NCI-H510A treated with DMSO at 0.1 percent for 48 hours (cell line): ENCODE data around the gene ATAD3A.
A peak's percentile ranks its signal among the peaks of the same experiment; 100 is the strongest.
"Not testable (repeated sequence)": the region's sequence is repeated elsewhere in the genome, so short reads cannot be mapped to it uniquely, and the experiment has no call there.

ENCODE experiments used
- DNase-seq: peaks from one replicate; lab custom pipeline; 2025; lab: John Stamatoyannopoulos, UW

Gene ATAD3A

GRCh38 chr1:1554926-1555915, 43.3 kb downstream of the ATAD3A start:
- no peak for DNase-seq

- DNase-seq = no peak
These were observed 44.5 kb downstream of the ATAD3A start for GRCh38 chr1:1556505-1556904.

GRCh38 chr1:1556961-1557360, 45.0 kb downstream of the ATAD3A start:
- not testable (repeated sequence) for DNase-seq

- DNase-seq = not testable (repeated sequence)
These were observed 45.7 kb downstream of the ATAD3A start for GRCh38 chr1:1557688-1558087.

- DNase-seq = no peak
These were observed 46.6 kb downstream of the ATAD3A start for GRCh38 chr1:1558591-1558990.

- no peak for DNase-seq
These were observed 47.1 kb downstream of the ATAD3A start for GRCh38 chr1:1559066-1559465.

- DNase-seq = no peak
These were observed 48.2 kb downstream of the ATAD3A start for GRCh38 chr1:1560178-1560577.

- no peak for DNase-seq
These were observed 50.0 kb downstream of the ATAD3A start for GRCh38 chr1:1561801-1562470.

GRCh38 chr1:1562556-1563195, 50.7 kb downstream of the ATAD3A start:
- DNase-seq = no peak

- no peak for DNase-seq
These were observed 51.7 kb downstream of the ATAD3A start for GRCh38 chr1:1563688-1564087.

- DNase-seq = no peak
These were observed 52.3 kb downstream of the ATAD3A start for GRCh38 chr1:1564268-1564667.

GRCh38 chr1:1565340-1565739, 53.4 kb downstream of the ATAD3A start:
- DNase-seq = no peak

- no peak for DNase-seq
These were observed 55.4 kb downstream of the ATAD3A start for GRCh38 chr1:1567152-1567875.

GRCh38 chr1:1567891-1568291, 55.9 kb downstream of the ATAD3A start:
- no peak for DNase-seq

GRCh38 chr1:1569341-1569740, 57.4 kb downstream of the ATAD3A start:
- no peak for DNase-seq

GRCh38 chr1:1573843-1574720, 62.1 kb downstream of the ATAD3A start:
- DNase-seq = peak; percentile 98

GRCh38 chr1:1574721-1575537, 63.0 kb downstream of the ATAD3A start, which contains the start of gene SSU72:
Gene SSU72, minus strand, starts transcription at chr1:1574863. Its CDS starts 306 bp downstream, at chr1:1574557.
- DNase-seq = peak; percentile 99

GRCh38 chr1:1577367-1578011, 65.5 kb downstream of the ATAD3A start:
- peak; percentile 70 for DNase-seq

- DNase-seq = no peak
These were observed 66.5 kb downstream of the ATAD3A start for GRCh38 chr1:1578371-1578940.
